ENCODE results near the gene GLIS1. TPM values are rescaled to one million over a fixed set of nuclear protein-coding genes. Genes with fewer than 3 reads are reported as not detected.

Gene GLIS1
- total and polyA plus RNA-seq, 7 donors = 0.03 to 0.40 (median 0.15) TPM

GRCh38 chr1:53585129-53585528, 153.8 kb downstream of the GLIS1 start:
- Histone ChIP-seq H3K27me3 (ENCODE audit: insufficient read depth in 3 of 3, low read length in 2 of 3) (peaks cover 0 to 4% (median 2%) of the 10 kb centered on the region in 3 donors), H3K9me3 (no peaks in the 10 kb centered on the region), H3K4me3 (no peak overlapping the region), H3K4me1 (no peaks in the 10 kb centered on the region), H3K36me3 (ENCODE audit: insufficient read depth in 1 of 2, low read depth in 1 of 2) (no peaks in the 10 kb centered on the region), H3K27ac (no peak overlapping the region)
- DNase-seq (no peak), ATAC-seq (no peak)
- TF ChIP-seq CTCF (IDR thresholded peaks at IDR 0.05) = no peak
- intact Hi-C loops (cut with DNase I) = no loop called here
- 54 to 64% (median 62%) methylated on average over 5 of the region's 5 CpGs for WGBS, 3 donors

- Histone ChIP-seq H3K4me1 (no peaks in the 10 kb centered on the region), H3K9me3 (no peaks in the 10 kb centered on the region), H3K27ac (no peak overlapping the region), H3K36me3 (ENCODE audit: insufficient read depth in 1 of 2, low read depth in 1 of 2) (no peaks in the 10 kb centered on the region), H3K4me3 (no peak overlapping the region), H3K27me3 (ENCODE audit: insufficient read depth in 3 of 3, low read length in 2 of 3) (peaks cover 0 to 4% (median 2%) of the 10 kb centered on the region in 3 donors)
- no peak for DNase-seq
- TF ChIP-seq CTCF (IDR thresholded peaks at IDR 0.05) = no peak
- ATAC-seq = no peak
- intact Hi-C loops (cut with DNase I) = no loop called here
- 61 to 66% (median 61%) methylated on average over 2 of the region's 2 CpGs for WGBS, 3 donors
These were observed 154.2 kb downstream of the GLIS1 start for GRCh38 chr1:53584777-53585107.

- Histone ChIP-seq H3K9me3 (no peaks in the 10 kb centered on the region), H3K27ac (no peak overlapping the region), H3K36me3 (ENCODE audit: insufficient read depth in 1 of 2, low read depth in 1 of 2) (no peaks in the 10 kb centered on the region), H3K4me3 (no peak overlapping the region), H3K27me3 (ENCODE audit: insufficient read depth in 3 of 3, low read length in 2 of 3) (peaks cover 0 to 4% (median 2%) of the 10 kb centered on the region in 3 donors), H3K4me1 (no peaks in the 10 kb centered on the region)
- TF ChIP-seq CTCF (IDR thresholded peaks at IDR 0.05) = no peak
- no peak for ATAC-seq
- DNase-seq = no peak
- 78 to 83% (median 78%) methylated on average over 11 of the region's 11 CpGs for WGBS, 3 donors
- intact Hi-C loops (cut with DNase I) = no loop called here
These were observed 154.8 kb downstream of the GLIS1 start for GRCh38 chr1:53583868-53584776.

GRCh38 chr1:53583021-53583867, 155.7 kb downstream of the GLIS1 start:
- H3K27me3 ChIP-seq (ENCODE audit: insufficient read depth in 3 of 3, low read length in 2 of 3) = peaks cover 0 to 3% (median 2%) of the 10 kb centered on the region in 3 donors

More at GRCh38 chr1:53583021-53583867, 155.7 kb downstream of the GLIS1 start:
- ATAC-seq (no peak), DNase-seq (no peak)
- Histone ChIP-seq H3K27ac (no peak overlapping the region), H3K4me1 (no peaks in the 10 kb centered on the region), H3K36me3 (ENCODE audit: insufficient read depth in 1 of 2, low read depth in 1 of 2) (no peaks in the 10 kb centered on the region), H3K9me3 (no peaks in the 10 kb centered on the region), H3K4me3 (no peak overlapping the region)
- WGBS, 3 donors = 84 to 85% (median 84%) methylated on average over 13 of the region's 13 CpGs
- intact Hi-C loops (cut with DNase I) = no loop called here
- TF ChIP-seq CTCF (IDR thresholded peaks at IDR 0.05) = no peak
